ENCODE measurements around the gene TTL.

- TF ChIP-seq TAF1 (conservative IDR thresholded peaks at IDR 0.05) = no peak
- no peak for TF ChIP-seq CTCF (IDR thresholded peaks at IDR 0.05; ENCODE audit: low read depth, low read length, missing input control)
- no peak for TF ChIP-seq YY1 (IDR thresholded peaks at IDR 0.05)
- TF ChIP-seq GABPA (IDR thresholded peaks at IDR 0.05 in 1 of 2, conservative IDR thresholded peaks at IDR 0.05 in 1 of 2) = no peak
- TF ChIP-seq HNF4A (conservative IDR thresholded peaks at IDR 0.05) = no peak
- no peak for TF ChIP-seq REST (IDR thresholded peaks at IDR 0.05)
- no peak for TF ChIP-seq ATF3 (IDR thresholded peaks at IDR 0.05)
- TF ChIP-seq JUND (IDR thresholded peaks at IDR 0.05) = no peak
- no peak for TF ChIP-seq MAX (IDR thresholded peaks at IDR 0.05)
Observed at GRCh38 chr2:112463256-112463655, 18.7 kb upstream of the TTL start.
